Endothelial cell of umbilical vein (primary cell): ENCODE data around the gene PLAAT2. TPM values are rescaled to one million over a fixed set of nuclear protein-coding genes. Genes with fewer than 3 reads are reported as not detected.

Source experiments
- BruUV-seq: library from RNA; stranded (reverse); fragments of 400-500 nt; replicated peaks from 2 replicates; lab custom pipeline; 2021; lab: Mats Ljungman, UMichigan
- CTCF ChIA-PET: fragments of 300-600, 350-600 bp; sonication (Branson Sonifier 250); formaldehyde crosslinking; loops from one replicate; lab custom pipeline; 2021; ENCODE audit warnings: antibody characterized with exemption, inconsistent platforms; lab: Charles Lee
- POLR2A ChIA-PET: fragments of 300-600, 350-600 bp; sonication (Branson Sonifier 250); formaldehyde crosslinking; loops from one replicate; lab custom pipeline; 2021; ENCODE audit warnings: antibody characterized with exemption, inconsistent platforms; lab: Charles Lee
- DNase-seq: peaks from one replicate; pipeline ENCODE4 v3.0.0-alpha.2; 2011; ENCODE audit warnings: low read depth, low spot score
- FAIRE-seq: peaks from 2 replicates; lab custom pipeline; 2011; peaks lifted over from hg19 to GRCh38; lab: Jason Lieb, UNC
- H2AFZ ChIP-seq: 2 replicates; pipeline ENCODE4 v1.6.0; 2012; ENCODE audit warnings: low read depth, low read length, control low read depth, inconsistent platforms
- H3K27ac ChIP-seq: 2 replicates; pipeline ENCODE4 v1.5.1; 2011; ENCODE audit warnings: low read depth, mild to moderate bottlenecking, control low read depth, low read length, moderate library complexity; ENCODE audit not compliant: insufficient read depth
- H3K27me3 ChIP-seq, 2 experiments: 2 replicates each; pipeline versions ENCODE4 v1.6.0 to v1.6.1; 2011; ENCODE audit warnings: low read length in 2 of 2, mixed read lengths in 1 of 2; ENCODE audit not compliant: control insufficient read depth in 2 of 2, insufficient read depth in 2 of 2
- H3K36me3 ChIP-seq, 2 experiments: 2 replicates in 1 of 2; 3 replicates in 1 of 2; pipeline ENCODE4 v1.5.1; 2011; ENCODE audit warnings: low read length in 2 of 2, mild to moderate bottlenecking in 1 of 2, moderate library complexity in 1 of 2; ENCODE audit not compliant: control insufficient read depth in 2 of 2, insufficient read depth in 2 of 2; ENCODE audit errors: extremely low read depth in 1 of 2
- H3K4me1 ChIP-seq: 3 replicates; pipeline ENCODE4 v1.5.1; 2011; ENCODE audit warnings: mild to moderate bottlenecking, low read length; ENCODE audit not compliant: control insufficient read depth, insufficient read depth; ENCODE audit errors: extremely low read depth
- H3K4me2 ChIP-seq: 2 replicates; pipeline ENCODE4 v1.6.1; 2011; ENCODE audit warnings: low read length, control low read depth, mixed read lengths; ENCODE audit not compliant: insufficient read depth
- H3K4me3 ChIP-seq, 3 experiments: fragments of 200-600 bp in 1 of 3; sonication (generic), shearing (Covaris generic) in 1 of 3; replicated peaks in 1 of 3; 2 replicates each; pipeline ENCODE4 v1.5.1; 2011 to 2016; ENCODE audit warnings: control low read depth in 3 of 3, low read length in 3 of 3, mild to moderate bottlenecking in 2 of 3, inconsistent platforms in 1 of 3, low read depth in 1 of 3, moderate library complexity in 1 of 3; ENCODE audit not compliant: insufficient read depth in 1 of 3
- H3K79me2 ChIP-seq: 2 replicates; pipeline ENCODE4 v1.6.0; 2012; ENCODE audit warnings: low read length, inconsistent platforms; ENCODE audit not compliant: control insufficient read depth, insufficient read depth
- H3K9ac ChIP-seq: replicated peaks from 2 replicates; pipeline ENCODE3; 2011; ENCODE audit warnings: low read length, control low read depth; ENCODE audit not compliant: insufficient read depth; ENCODE audit errors: extremely low read depth
- H3K9me1 ChIP-seq: replicated peaks from 3 replicates; pipeline ENCODE4 v1.6.0; 2011; ENCODE audit warnings: mild to moderate bottlenecking, low read length; ENCODE audit not compliant: control insufficient read depth, insufficient read depth; ENCODE audit errors: extremely low read depth
- H3K9me3 ChIP-seq: replicated peaks from 2 replicates; pipeline ENCODE4 v1.5.1; 2012; ENCODE audit warnings: low read length, inconsistent platforms; ENCODE audit not compliant: control insufficient read depth, insufficient read depth
- H4K20me1 ChIP-seq: replicated peaks from 2 replicates; pipeline ENCODE3; 2011; ENCODE audit warnings: mild to moderate bottlenecking, low read length; ENCODE audit not compliant: control insufficient read depth, insufficient read depth; ENCODE audit errors: extremely low read depth
- EZH2 ChIP-seq: IDR thresholded peaks from 2 replicates; pipeline ENCODE4 v1.6.1; 2012; ENCODE audit warnings: borderline replicate concordance, low read depth, mild to moderate bottlenecking, moderate library complexity, low read length, inconsistent platforms; ENCODE audit not compliant: severe bottlenecking
- JUN ChIP-seq: IDR thresholded peaks from 2 replicates; pipeline ENCODE4 v1.6.1; 2011; ENCODE audit warnings: borderline replicate concordance, low read depth; ENCODE audit not compliant: insufficient read length, insufficient read depth
- dilution Hi-C: fragments of 300-500 bp; cut with MboI; formaldehyde crosslinking; loops from one replicate; pipeline ENCODE4 v1.15.0; 2019; ENCODE audit warnings: low sequenced_read_pairs; ENCODE audit not compliant: extremely low pct_ligation_motif_present
- intact Hi-C: fragments of 100-400 bp; cut with micrococcal nuclease; formaldehyde crosslinking; loops from one replicate; pipeline ENCODE4 v1.10.0; 2022
- polyA plus RNA-seq, 4 experiments: library from polyadenylated mRNA; depleted of rRNA in 3 of 4; stranded (reverse) in 3 of 4; unstranded in 1 of 4; fragments of >200 nt; gene quantifications; 2 replicates each; pipeline versions ENCODE4 v1.2.1 to v1.2.3, GENCODE V29; 2011 to 2012; ENCODE audit warnings: missing spikeins in 1 of 4
- total RNA-seq: library from RNA; stranded (reverse); gene quantifications from 2 replicates; pipeline ENCODE4 v1.2.3, GENCODE V29; 2021

The PLAAT2 gene
- total and polyA plus RNA-seq, 2 donors (not counting 3 experiments of a cell fraction or from before 2014, with no cell fraction given): 0.40 TPM; not detected in 1

DNA sequence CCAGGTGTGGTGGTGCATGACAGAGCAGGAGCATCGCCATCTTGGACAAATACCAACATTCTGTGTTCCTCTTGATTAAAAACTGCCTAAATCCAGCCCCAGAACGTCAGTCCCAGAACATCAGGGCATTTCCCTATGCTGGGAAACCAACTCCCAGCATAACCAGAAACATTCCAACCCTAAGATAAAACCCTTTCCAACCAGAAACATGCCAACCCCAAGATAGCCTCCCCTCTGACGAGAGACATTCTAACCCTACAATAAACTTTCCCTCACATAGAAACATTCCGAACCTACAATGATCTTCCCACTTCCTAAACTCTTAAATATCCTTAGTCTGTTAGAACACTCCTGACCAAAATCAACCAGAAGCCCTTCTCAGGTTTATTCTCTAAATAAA is 15.0 kb downstream of the PLAAT2 start:
- dilution Hi-C loops: no loop called here
- POLR2A ChIA-PET: no interaction called here

DNA sequence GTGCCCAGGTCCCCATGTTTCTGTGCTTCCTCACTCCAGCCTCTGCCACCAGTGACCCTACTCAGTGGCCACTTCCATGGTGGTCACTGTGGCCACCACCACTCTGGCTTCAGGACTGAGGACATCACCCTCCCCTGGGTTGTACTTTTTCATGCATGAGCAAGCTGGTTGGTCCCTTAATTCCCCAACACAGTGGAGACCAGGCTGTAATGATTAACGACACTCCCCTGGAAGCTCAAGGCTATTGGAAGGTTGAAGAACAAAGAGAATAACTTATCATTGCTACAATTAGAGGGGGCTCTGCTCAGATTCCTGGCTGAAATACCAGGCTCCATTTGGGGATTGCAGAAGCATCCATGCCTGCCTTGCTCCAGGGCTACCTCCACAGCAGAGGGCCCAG is 16.1 kb downstream of the PLAAT2 start:
- TF ChIP-seq JUN: no peak
- Histone ChIP-seq H3K9me1 (no peaks in the 10 kb centered on the region), H2AFZ (no peak overlapping the region), H4K20me1 (no peaks in the 10 kb centered on the region), H3K27me3 (peaks cover 4 to 8% of the 10 kb centered on the region in 2 experiments), H3K36me3 (no peaks in the 10 kb centered on the region), H3K9me3 (no peaks in the 10 kb centered on the region), H3K4me2 (no peak overlapping the region), H3K27ac (no peak overlapping the region), H3K4me3 (no peak overlapping the region), H3K4me1 (no peaks in the 10 kb centered on the region), H3K79me2 (no peaks in the 10 kb centered on the region), H3K9ac (no peak overlapping the region)
- dilution Hi-C loops: no loop called here
- no TSS peak for BruUV-seq
- intact Hi-C loops: no loop called here
- ChIA-PET CTCF (no interaction called here), POLR2A (no interaction called here)
- FAIRE-seq: no peak
- no peak for DNase-seq

More for the DNA sequence above, 15.0 kb downstream of the PLAAT2 start:
- BruUV-seq: no TSS peak
- H3K79me2 ChIP-seq: no peaks in the 10 kb centered on the region
- H4K20me1 ChIP-seq: no peaks in the 10 kb centered on the region
- H2AFZ ChIP-seq: no peak overlapping the region
- no peaks in the 10 kb centered on the region for H3K9me3 ChIP-seq
- no peaks in the 10 kb centered on the region for H3K36me3 ChIP-seq
- no peak overlapping the region for H3K4me2 ChIP-seq
- TF ChIP-seq JUN (no peak), EZH2 (no peak)
- H3K4me3 ChIP-seq: no peak overlapping the region
- no peak overlapping the region for H3K27ac ChIP-seq
- FAIRE-seq: no peak
- peaks cover 0 to 3% of the 10 kb centered on the region in 2 experiments for H3K27me3 ChIP-seq
- intact Hi-C loops: no loop called here
- DNase-seq: no peak
- H3K9ac ChIP-seq: no peak overlapping the region
- CTCF ChIA-PET: no interaction called here
- H3K9me1 ChIP-seq: no peaks in the 10 kb centered on the region
- H3K4me1 ChIP-seq: no peaks in the 10 kb centered on the region
